Neutrophil (primary cell): ENCODE measurements around the gene SUN1.

Source experiments
- H3K27ac ChIP-seq: fragments of 200-600 bp; sonication (generic); 2 replicates; pipeline ENCODE4 v1.5.1; 2016; ENCODE audit warnings: mild to moderate bottlenecking, moderate library complexity
- H3K27me3 ChIP-seq: fragments of 200-600 bp; sonication (generic); 2 replicates; pipeline ENCODE4 v1.6.0; 2016; ENCODE audit warnings: mild to moderate bottlenecking
- H3K36me3 ChIP-seq: fragments of 200-600 bp; sonication (generic); 2 replicates; pipeline ENCODE4 v1.5.1; 2017
- H3K4me1 ChIP-seq, 2 experiments: fragments of 200-600 bp in 1 of 2; sonication (generic) in 1 of 2; 1 replicate in 1 of 2; 2 replicates in 1 of 2; pipeline versions ENCODE4 v1.5.1 to v1.6.1; 2013 to 2016; ENCODE audit warnings: low read depth in 1 of 2, low read length in 1 of 2, mild to moderate bottlenecking in 1 of 2, moderate library complexity in 1 of 2; ENCODE audit not compliant: control insufficient read depth in 1 of 2, insufficient read depth in 1 of 2
- H3K4me3 ChIP-seq, 2 experiments: fragments of 200-600 bp in 1 of 2; sonication (generic) in 1 of 2; 1 replicate in 1 of 2; 2 replicates in 1 of 2; pipeline ENCODE4 v1.5.1; 2013 to 2016; ENCODE audit warnings: low read depth in 1 of 2, low read length in 1 of 2, mild to moderate bottlenecking in 1 of 2, moderate library complexity in 1 of 2
- H3K9me3 ChIP-seq: fragments of 200-600 bp; sonication (generic); 2 replicates; pipeline ENCODE4 v1.5.1; 2016
- CTCF ChIP-seq: fragments of 200-600 bp; sonication (generic); IDR thresholded peaks from 2 replicates; pipeline ENCODE4 v1.5.1; 2016; ENCODE audit warnings: antibody characterized with exemption

The SUN1 gene

GRCh38 chr7:895451-896052, 63.3 kb downstream of the SUN1 start:
- Histone ChIP-seq H3K9me3 (no peaks in the 10 kb centered on the region), H3K4me3 (no peak overlapping the region), H3K4me1 (no peaks in the 10 kb centered on the region), H3K36me3 (peaks cover 100% of the 10 kb centered on the region), H3K27me3 (no peaks in the 10 kb centered on the region), H3K27ac (no peak overlapping the region)
- TF ChIP-seq CTCF: no peak

- H3K36me3 ChIP-seq: peaks cover 100% of the 10 kb centered on the region
- H3K27ac ChIP-seq: no peak overlapping the region
- no peak overlapping the region for H3K4me3 ChIP-seq
- H3K4me1 ChIP-seq: peaks cover 0 to 2% of the 10 kb centered on the region in 2 experiments
- H3K27me3 ChIP-seq: no peaks in the 10 kb centered on the region
- no peaks in the 10 kb centered on the region for H3K9me3 ChIP-seq
- TF ChIP-seq CTCF: no peak
Measured at GRCh38 chr7:896346-897075, 64.2 kb downstream of the SUN1 start.

- Histone ChIP-seq H3K4me3 (no peak overlapping the region), H3K36me3 (peaks cover 94% of the 10 kb centered on the region), H3K27ac (no peak overlapping the region), H3K9me3 (no peaks in the 10 kb centered on the region), H3K4me1 (peaks cover 0 to 6% of the 10 kb centered on the region in 2 experiments), H3K27me3 (no peaks in the 10 kb centered on the region)
- TF ChIP-seq CTCF: no peak
Measured at GRCh38 chr7:897086-897485, 64.8 kb downstream of the SUN1 start.

GRCh38 chr7:897771-898376, 65.6 kb downstream of the SUN1 start:
- Histone ChIP-seq H3K36me3 (peaks cover 89% of the 10 kb centered on the region), H3K4me3 (no peak overlapping the region), H3K27me3 (no peaks in the 10 kb centered on the region), H3K4me1 (peaks cover 0 to 6% of the 10 kb centered on the region in 2 experiments), H3K27ac (no peak overlapping the region), H3K9me3 (no peaks in the 10 kb centered on the region)
- TF ChIP-seq CTCF: no peak

- Histone ChIP-seq H3K9me3 (no peaks in the 10 kb centered on the region), H3K36me3 (peaks cover 89% of the 10 kb centered on the region), H3K27ac (no peak overlapping the region), H3K4me1 (peaks cover 0 to 6% of the 10 kb centered on the region in 2 experiments), H3K27me3 (no peaks in the 10 kb centered on the region), H3K4me3 (no peak overlapping the region)
- TF ChIP-seq CTCF: no peak
Measured at GRCh38 chr7:898460-898854, 66.2 kb downstream of the SUN1 start.
